ENCODE results near the gene CCDC170.

- TF ChIP-seq, protein P1, sequence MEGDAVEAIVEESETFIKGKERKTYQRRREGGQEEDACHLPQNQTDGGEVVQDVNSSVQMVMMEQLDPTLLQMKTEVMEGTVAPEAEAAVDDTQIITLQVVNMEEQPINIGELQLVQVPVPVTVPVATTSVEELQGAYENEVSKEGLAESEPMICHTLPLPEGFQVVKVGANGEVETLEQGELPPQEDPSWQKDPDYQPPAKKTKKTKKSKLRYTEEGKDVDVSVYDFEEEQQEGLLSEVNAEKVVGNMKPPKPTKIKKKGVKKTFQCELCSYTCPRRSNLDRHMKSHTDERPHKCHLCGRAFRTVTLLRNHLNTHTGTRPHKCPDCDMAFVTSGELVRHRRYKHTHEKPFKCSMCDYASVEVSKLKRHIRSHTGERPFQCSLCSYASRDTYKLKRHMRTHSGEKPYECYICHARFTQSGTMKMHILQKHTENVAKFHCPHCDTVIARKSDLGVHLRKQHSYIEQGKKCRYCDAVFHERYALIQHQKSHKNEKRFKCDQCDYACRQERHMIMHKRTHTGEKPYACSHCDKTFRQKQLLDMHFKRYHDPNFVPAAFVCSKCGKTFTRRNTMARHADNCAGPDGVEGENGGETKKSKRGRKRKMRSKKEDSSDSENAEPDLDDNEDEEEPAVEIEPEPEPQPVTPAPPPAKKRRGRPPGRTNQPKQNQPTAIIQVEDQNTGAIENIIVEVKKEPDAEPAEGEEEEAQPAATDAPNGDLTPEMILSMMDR (IDR thresholded peaks at IDR 0.05) = no peak
- TF ChIP-seq POLR2A (IDR thresholded peaks at IDR 0.05) = no peak
Measured at GRCh38 chr6:151549790-151550189, 56.0 kb downstream of the CCDC170 start.

All from Peyer's patch (tissue), 4 donors.